CD14-positive monocyte (primary cell): ENCODE results near the gene NEDD4L. TPM values are rescaled to one million over a fixed set of nuclear protein-coding genes. Genes with fewer than 3 reads are reported as not detected.

ENCODE experiments used
- DNase-seq, 3 donors: peaks; one replicate each; pipeline ENCODE4 v3.0.0-alpha.2; 2011 to 2022
- H2AFZ ChIP-seq: 2 replicates; pipeline ENCODE4 v1.6.0; 2012; ENCODE audit warnings: mild to moderate bottlenecking, low read depth, low read length, inconsistent platforms; ENCODE audit not compliant: insufficient read depth, poor library complexity, severe bottlenecking
- H3K27ac ChIP-seq, 2 donors: 1 replicate in 1 of 2; 2 replicates in 1 of 2; pipeline ENCODE4 v1.5.1; 2012 to 2013; ENCODE audit warnings: low read length in 2 of 2, control low read depth in 1 of 2, inconsistent platforms in 1 of 2, low read depth in 1 of 2, mild to moderate bottlenecking in 1 of 2
- H3K27me3 ChIP-seq, 2 donors: one replicate each; pipeline versions ENCODE4 v1.6.0 to v1.6.1; 2011 to 2013; ENCODE audit warnings: low read length in 2 of 2; ENCODE audit not compliant: control insufficient read depth in 2 of 2, insufficient read depth in 2 of 2
- H3K36me3 ChIP-seq, 2 donors: replicated peaks in 1 of 2; 1 replicate in 1 of 2; 2 replicates in 1 of 2; pipeline versions ENCODE4 v1.5.1 to v1.6.1; 2012 to 2013; ENCODE audit warnings: low read length in 2 of 2, control low read depth in 1 of 2, inconsistent platforms in 1 of 2, mild to moderate bottlenecking in 1 of 2; ENCODE audit not compliant: insufficient read depth in 2 of 2, control insufficient read depth in 1 of 2
- H3K4me1 ChIP-seq, 2 donors: 1 replicate in 1 of 2; 2 replicates in 1 of 2; pipeline versions ENCODE4 v1.5.1 to v1.6.1; 2012 to 2013; ENCODE audit warnings: low read length in 2 of 2, control low read depth in 1 of 2, inconsistent platforms in 1 of 2, mild to moderate bottlenecking in 1 of 2, moderate library complexity in 1 of 2; ENCODE audit not compliant: insufficient read depth in 2 of 2, control insufficient read depth in 1 of 2
- H3K4me2 ChIP-seq: replicated peaks from 2 replicates; pipeline ENCODE3; 2012; ENCODE audit warnings: low read length, moderate library complexity, mild to moderate bottlenecking; ENCODE audit not compliant: poor library complexity, severe bottlenecking; ENCODE audit errors: extremely low read depth
- H3K4me3 ChIP-seq, 3 experiments: fragments of 200-600 bp in 1 of 3; sonication (generic) in 1 of 3; replicated peaks in 1 of 3; 1 replicate in 2 of 3; 2 replicates in 1 of 3; pipeline ENCODE4 v1.5.1; 2011 to 2013; ENCODE audit warnings: low read length in 3 of 3, mild to moderate bottlenecking in 3 of 3, control low read depth in 2 of 3, low read depth in 2 of 3, inconsistent platforms in 1 of 3, moderate library complexity in 1 of 3
- H3K79me2 ChIP-seq: 2 replicates; pipeline ENCODE4 v1.6.0; 2012; ENCODE audit warnings: mild to moderate bottlenecking, control low read depth, inconsistent platforms, low read length, moderate library complexity; ENCODE audit not compliant: insufficient read depth
- H3K9ac ChIP-seq: 2 replicates; pipeline ENCODE4 v1.6.0; 2017; ENCODE audit warnings: low read length, mild to moderate bottlenecking; ENCODE audit not compliant: insufficient read depth, poor library complexity, severe bottlenecking
- H3K9me3 ChIP-seq, 2 donors: replicated peaks in 1 of 2; 1 replicate in 1 of 2; 2 replicates in 1 of 2; pipeline versions ENCODE4 v1.5.1 to v1.6.1; 2012 to 2013; ENCODE audit warnings: low read length in 2 of 2, control low read depth in 1 of 2; ENCODE audit not compliant: control insufficient read depth in 1 of 2, insufficient read depth in 1 of 2
- H4K20me1 ChIP-seq: 2 replicates; pipeline ENCODE4 v1.6.0; 2012; ENCODE audit warnings: mild to moderate bottlenecking, low read length, control low read depth, moderate library complexity; ENCODE audit not compliant: insufficient read depth
- H3K27ac Mint-ChIP-seq, 7 donors: one replicate each; pipeline ENCODE4 v1.8.0; 2020; ENCODE audit warnings: mild to moderate bottlenecking in 7 of 7, mixed read lengths in 7 of 7, moderate library complexity in 6 of 7, inconsistent platforms in 2 of 7
- H3K27me3 Mint-ChIP-seq, 3 donors: one replicate each; pipeline ENCODE4 v1.8.0; 2021 to 2022; ENCODE audit warnings: low read depth in 3 of 3, mild to moderate bottlenecking in 3 of 3, mixed read lengths in 3 of 3, moderate library complexity in 3 of 3, inconsistent platforms in 1 of 3
- H3K36me3 Mint-ChIP-seq, 2 donors: one replicate each; pipeline ENCODE4 v1.8.0; 2020; ENCODE audit warnings: mixed read lengths in 2 of 2, inconsistent platforms in 1 of 2, mild to moderate bottlenecking in 1 of 2
- H3K4me1 Mint-ChIP-seq: one replicate; pipeline ENCODE4 v1.8.0; 2020; ENCODE audit warnings: mild to moderate bottlenecking, mixed read lengths
- H3K4me3 Mint-ChIP-seq, 2 donors: one replicate each; pipeline ENCODE4 v1.8.0; 2020; ENCODE audit warnings: mild to moderate bottlenecking in 2 of 2, mixed read lengths in 2 of 2, moderate library complexity in 1 of 2
- H3K9me3 Mint-ChIP-seq, 7 donors: one replicate each; pipeline ENCODE4 v1.8.0; 2020 to 2022; ENCODE audit warnings: mixed read lengths in 7 of 7, mild to moderate bottlenecking in 6 of 7, moderate library complexity in 6 of 7, inconsistent platforms in 2 of 7
- WGBS: methylation state at CpG from one replicate; pipeline ENCODE4 v1.1.5; 2013; ENCODE audit warnings: missing lambda C conversion rate; ENCODE audit not compliant: insufficient coverage; 5-methylcytosine and 5-hydroxymethylcytosine counted together
- intact Hi-C, 2 donors: fragments of 100-400 bp; cut with micrococcal nuclease; formaldehyde crosslinking; loops; one replicate each; pipeline versions ENCODE4 v1.15.0 to v1.15.1; 2023
- polyA plus RNA-seq, 3 donors: library from polyadenylated mRNA; depleted of rRNA in 1 of 3; unstranded in 2 of 3; stranded (reverse) in 1 of 3; fragments of 300-500 nt in 2 of 3; fragments of >200 nt in 1 of 3; fragmentation: Illumina TruSeq in 2 of 3; gene quantifications; 1 replicate in 2 of 3; 2 replicates in 1 of 3; pipeline ENCODE4 v1.2.3, GENCODE V29; 2012 to 2021
- TF ChIP-seq, protein P1 (sequence below): fragments of 200-600 bp; IDR thresholded peaks from one replicate; pipeline ENCODE4 v1.8.0; 2022; ENCODE audit warnings: antibody characterized with exemption, mild to moderate bottlenecking

The NEDD4L gene
- polyA plus RNA-seq, 3 donors: 2.5 to 5.2 (median 4.5) TPM

DNA sequence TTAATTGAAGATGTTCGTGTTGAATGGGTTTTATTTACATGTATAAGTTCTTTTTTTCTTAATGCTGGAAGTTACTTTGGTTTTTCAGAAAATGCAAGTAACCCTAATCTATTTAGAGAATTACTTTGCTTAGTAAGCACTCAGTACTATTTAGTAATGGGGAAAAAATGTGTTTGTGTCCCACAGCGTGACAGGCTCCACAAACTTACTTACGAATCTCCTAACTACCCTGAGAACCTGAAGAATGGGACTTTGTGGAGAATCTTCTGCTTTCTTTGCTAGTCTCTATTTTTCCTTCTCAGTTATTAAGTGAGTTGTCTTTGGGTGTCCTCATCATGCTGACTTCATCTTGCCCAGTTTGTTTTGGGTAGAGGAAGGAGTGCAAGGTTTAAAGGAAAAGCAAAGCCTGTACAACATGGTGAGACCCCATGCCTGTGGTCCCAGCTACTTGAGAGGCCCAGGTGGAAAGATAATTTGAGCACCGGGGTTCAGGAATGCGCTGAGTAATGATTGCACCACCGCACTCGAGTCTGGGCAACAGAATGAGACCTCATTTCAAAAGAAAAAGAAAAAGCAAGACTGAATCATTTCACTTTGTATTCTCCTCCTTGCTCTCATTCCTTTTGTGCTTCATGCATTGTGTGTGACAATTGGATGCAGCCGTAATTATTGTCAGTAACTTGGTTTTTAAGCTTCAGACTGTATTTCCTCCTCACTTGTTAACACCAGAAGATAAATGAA lies 10.2 kb downstream of the NEDD4L start:
- no peak overlapping the region for H3K9ac ChIP-seq
- H3K36me3 ChIP-seq: no peaks in the 10 kb centered on the region
- Mint-ChIP-seq H3K36me3 (peaks cover 0 to under 1% of the 10 kb centered on the region in 2 donors), H3K4me3 (no peak overlapping the region), H3K27ac (no peak overlapping the region), H3K27me3 (peaks cover 0 to 3% (median 0%) of the 10 kb centered on the region in 3 donors), H3K4me1 (peaks cover 12% of the 10 kb centered on the region), H3K9me3 (peaks cover 0 to 3% (median 0%) of the 10 kb centered on the region in 7 donors)
- no peak for DNase-seq
- no peaks in the 10 kb centered on the region for H3K79me2 ChIP-seq
- no peak overlapping the region for H2AFZ ChIP-seq
- WGBS: 47% methylated on average over 4 of the region's 8 CpGs
- TF ChIP-seq, protein P1, sequence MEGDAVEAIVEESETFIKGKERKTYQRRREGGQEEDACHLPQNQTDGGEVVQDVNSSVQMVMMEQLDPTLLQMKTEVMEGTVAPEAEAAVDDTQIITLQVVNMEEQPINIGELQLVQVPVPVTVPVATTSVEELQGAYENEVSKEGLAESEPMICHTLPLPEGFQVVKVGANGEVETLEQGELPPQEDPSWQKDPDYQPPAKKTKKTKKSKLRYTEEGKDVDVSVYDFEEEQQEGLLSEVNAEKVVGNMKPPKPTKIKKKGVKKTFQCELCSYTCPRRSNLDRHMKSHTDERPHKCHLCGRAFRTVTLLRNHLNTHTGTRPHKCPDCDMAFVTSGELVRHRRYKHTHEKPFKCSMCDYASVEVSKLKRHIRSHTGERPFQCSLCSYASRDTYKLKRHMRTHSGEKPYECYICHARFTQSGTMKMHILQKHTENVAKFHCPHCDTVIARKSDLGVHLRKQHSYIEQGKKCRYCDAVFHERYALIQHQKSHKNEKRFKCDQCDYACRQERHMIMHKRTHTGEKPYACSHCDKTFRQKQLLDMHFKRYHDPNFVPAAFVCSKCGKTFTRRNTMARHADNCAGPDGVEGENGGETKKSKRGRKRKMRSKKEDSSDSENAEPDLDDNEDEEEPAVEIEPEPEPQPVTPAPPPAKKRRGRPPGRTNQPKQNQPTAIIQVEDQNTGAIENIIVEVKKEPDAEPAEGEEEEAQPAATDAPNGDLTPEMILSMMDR: no peak
- H4K20me1 ChIP-seq: no peaks in the 10 kb centered on the region
- no peaks in the 10 kb centered on the region for H3K27me3 ChIP-seq
- intact Hi-C loops: no loop called here
- no peak overlapping the region for H3K4me3 ChIP-seq
- H3K4me2 ChIP-seq: no peak overlapping the region
- H3K9me3 ChIP-seq: no peaks in the 10 kb centered on the region
- H3K4me1 ChIP-seq: peaks cover 0 to under 1% of the 10 kb centered on the region in 2 donors
- H3K27ac ChIP-seq: no peak overlapping the region

DNA sequence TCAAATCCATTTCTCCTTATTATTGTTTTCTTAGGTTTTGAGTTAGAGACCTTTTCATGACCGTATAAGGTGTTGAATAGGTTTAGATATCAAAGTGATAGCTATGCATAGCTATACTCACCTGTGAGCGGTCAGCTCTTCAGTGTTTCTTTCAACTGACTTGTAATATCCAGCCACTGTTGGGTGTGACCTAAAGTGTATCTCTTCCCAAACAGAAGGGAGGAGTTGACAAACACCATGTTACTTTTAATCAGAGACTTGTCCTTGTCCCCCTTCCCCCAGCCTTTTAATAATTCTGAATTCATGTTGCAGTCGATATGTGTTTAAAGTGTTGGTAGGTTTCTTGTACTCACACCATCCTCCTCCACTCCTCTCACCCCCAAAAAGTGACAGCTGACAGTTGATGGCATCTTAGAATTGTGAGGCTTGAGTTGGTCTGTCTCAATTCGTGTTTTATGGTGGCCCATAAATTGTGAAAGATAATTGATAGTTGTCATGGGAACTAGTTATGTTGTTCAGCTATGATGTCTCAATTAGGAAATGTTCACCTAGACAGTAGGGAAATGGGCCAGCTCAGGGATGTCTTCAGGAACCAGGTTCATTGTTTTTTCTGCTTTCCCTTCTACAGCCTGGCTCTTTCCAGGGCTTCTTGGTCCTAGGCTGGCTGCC lies 12.0 kb downstream of the NEDD4L start:
- Histone ChIP-seq H2AFZ (no peak overlapping the region), H3K4me1 (no peaks in the 10 kb centered on the region), H3K4me3 (no peak overlapping the region), H3K36me3 (no peaks in the 10 kb centered on the region), H3K79me2 (no peaks in the 10 kb centered on the region), H3K9ac (no peak overlapping the region), H3K27me3 (no peaks in the 10 kb centered on the region), H3K27ac (no peak overlapping the region), H3K4me2 (no peak overlapping the region), H3K9me3 (no peaks in the 10 kb centered on the region), H4K20me1 (no peaks in the 10 kb centered on the region)
- Mint-ChIP-seq H3K27me3 (no peaks in the 10 kb centered on the region), H3K4me3 (no peak overlapping the region), H3K9me3 (peaks cover 0 to 3% (median 0%) of the 10 kb centered on the region in 7 donors), H3K36me3 (no peaks in the 10 kb centered on the region), H3K27ac (peak overlapping the region in 2 of 7 donors; percentile 42 to 60), H3K4me1 (peaks cover 10% of the 10 kb centered on the region)
- TF ChIP-seq, protein P1: no peak
- DNase-seq: no peak
- WGBS: no CpG with 5 or more reads among the region's 4 CpGs
- intact Hi-C loops: no loop called here
